SK-N-SH (cell line): ENCODE measurements around the gene WDR74. TPM values are rescaled to one million over a fixed set of nuclear protein-coding genes. Genes with fewer than 3 reads are reported as not detected.

ENCODE experiments used
- CTCF ChIA-PET: fragments of 300-600, 350-600 bp; formaldehyde crosslinking; extraction: SDS; loops from one replicate; lab custom pipeline; 2021; lab: Yijun Ruan, JAX
- POLR2A ChIA-PET: fragments of 350-600 bp; sonication (Branson Sonifier 250); formaldehyde crosslinking; extraction: SDS; loops from one replicate; lab custom pipeline; 2020; ENCODE audit warnings: antibody characterized with exemption, inconsistent platforms; lab: Yijun Ruan, JAX
- DNase-seq: peaks from one replicate; pipeline ENCODE4 v3.0.0; 2012
- H2AFZ ChIP-seq: fragments of 200-600 bp; sonication (generic); 2 replicates; pipeline ENCODE4 v1.8.1; 2016; ENCODE audit warnings: antibody characterized with exemption, mild to moderate bottlenecking, low read depth
- H3F3A ChIP-seq: fragments of 200-600 bp; sonication (generic); replicated peaks from 2 replicates; pipeline ENCODE3; 2016; ENCODE audit warnings: antibody characterized with exemption, mild to moderate bottlenecking; ENCODE audit not compliant: insufficient read depth
- H3K27ac ChIP-seq, 2 experiments: fragments of 200-500 bp in 1 of 2; fragments of 200-600 bp in 1 of 2; sonication (Bioruptor generic) in 1 of 2; sonication (generic), shearing (Covaris generic) in 1 of 2; 2 replicates each; pipeline versions ENCODE4 v1.5.1 to v1.6.1; 2014 to 2016; ENCODE audit warnings: low read depth in 2 of 2, inconsistent platforms in 1 of 2, low read length in 1 of 2, mild to moderate bottlenecking in 1 of 2, mixed read lengths in 1 of 2
- H3K27me3 ChIP-seq: fragments of 200-600 bp; sonication (generic), shearing (Covaris generic); 2 replicates; pipeline ENCODE4 v1.6.1; 2016; ENCODE audit warnings: mixed run types; ENCODE audit not compliant: insufficient read depth
- H3K36me3 ChIP-seq, 2 experiments: fragments of 200-500 bp in 1 of 2; fragments of 200-600 bp in 1 of 2; sonication (Bioruptor generic) in 1 of 2; sonication (generic) in 1 of 2; replicated peaks in 1 of 2; 2 replicates each; pipeline versions ENCODE3 to v1.5.1; 2014 to 2016; ENCODE audit warnings: low read length in 1 of 2, mild to moderate bottlenecking in 1 of 2; ENCODE audit not compliant: insufficient read depth in 2 of 2, control insufficient read depth in 1 of 2
- H3K4me1 ChIP-seq, 2 experiments: fragments of 200-500 bp in 1 of 2; fragments of 200-600 bp in 1 of 2; sonication (Bioruptor generic) in 1 of 2; sonication (generic), shearing (Covaris generic) in 1 of 2; 2 replicates each; pipeline versions ENCODE4 v1.5.1 to v1.6.1; 2014 to 2016; ENCODE audit warnings: low read depth in 1 of 2, low read length in 1 of 2, mixed run types in 1 of 2; ENCODE audit not compliant: insufficient read depth in 2 of 2, control insufficient read depth in 1 of 2
- H3K4me2 ChIP-seq: fragments of 200-600 bp; sonication (generic), shearing (Covaris generic); 2 replicates; pipeline ENCODE4 v1.6.1; 2017; ENCODE audit warnings: mixed run types
- H3K4me3 ChIP-seq, 2 experiments: fragments of 200-500 bp in 1 of 2; fragments of 200-600 bp in 1 of 2; sonication (Bioruptor generic) in 1 of 2; sonication (generic), shearing (Covaris generic) in 1 of 2; 2 replicates each; pipeline versions ENCODE4 v1.5.1 to v1.8.1; 2014 to 2016; ENCODE audit warnings: low read depth in 2 of 2, inconsistent platforms in 1 of 2, low read length in 1 of 2, mild to moderate bottlenecking in 1 of 2, mixed read lengths in 1 of 2, moderate library complexity in 1 of 2
- H3K79me2 ChIP-seq: fragments of 200-600 bp; sonication (generic); 2 replicates; pipeline ENCODE4 v1.8.1; 2017; ENCODE audit warnings: mild to moderate bottlenecking; ENCODE audit not compliant: insufficient read depth
- H3K9ac ChIP-seq: fragments of 200-600 bp; sonication (generic); 2 replicates; pipeline ENCODE4 v1.6.1; 2017; ENCODE audit warnings: mixed run types
- H3K9me2 ChIP-seq: fragments of 200-600 bp; sonication (generic); 2 replicates; pipeline ENCODE4 v1.6.1; 2017; ENCODE audit warnings: mixed run types
- H3K9me3 ChIP-seq: fragments of 200-600 bp; sonication (generic); 2 replicates; pipeline ENCODE4 v1.6.1; 2017; ENCODE audit warnings: mixed run types, mild to moderate bottlenecking, moderate library complexity
- H4K20me1 ChIP-seq: fragments of 200-600 bp; sonication (generic); 2 replicates; pipeline ENCODE4 v1.6.1; 2017; ENCODE audit warnings: mild to moderate bottlenecking, mixed run types; ENCODE audit not compliant: insufficient read depth
- CHD2 ChIP-seq: fragments of 150-350 bp; IDR thresholded peaks from 2 replicates; pipeline ENCODE4 v1.6.1; 2018; ENCODE audit warnings: low read length; ENCODE audit not compliant: partially characterized antibody
- EP300 ChIP-seq, 2 experiments: IDR thresholded peaks; 2 replicates each; pipeline versions ENCODE4 v1.4.0 to v1.6.1; 2012; ENCODE audit warnings: borderline replicate concordance in 1 of 2, low read depth in 1 of 2, low read length in 1 of 2
- EZH2phosphoT487 ChIP-seq: fragments of 200-600 bp; sonication (generic); IDR thresholded peaks from 2 replicates; pipeline ENCODE4 v1.6.1; 2017; ENCODE audit warnings: low read depth, mixed run types, mild to moderate bottlenecking, antibody characterized with exemption, moderate library complexity, borderline replicate concordance
- FOXM1 ChIP-seq: IDR thresholded peaks from 2 replicates; pipeline ENCODE4 v1.4.0; 2012; ENCODE audit warnings: low read depth, mild to moderate bottlenecking
- GABPA ChIP-seq: IDR thresholded peaks from 2 replicates; pipeline ENCODE4 v1.4.0; 2012; ENCODE audit warnings: low read depth, mild to moderate bottlenecking
- MEF2A ChIP-seq: IDR thresholded peaks from 2 replicates; pipeline ENCODE4 v1.4.0; 2012; ENCODE audit warnings: low read depth, borderline replicate concordance
- MXI1 ChIP-seq: IDR thresholded peaks from 2 replicates; pipeline ENCODE4 v1.6.1; 2012; ENCODE audit warnings: mild to moderate bottlenecking, low read depth, low read length, improper control_type of control experiment
- PBX3 ChIP-seq: IDR thresholded peaks from 2 replicates; pipeline ENCODE4; 2012
- RAD21 ChIP-seq: IDR thresholded peaks from 2 replicates; pipeline ENCODE4 v1.6.1; 2012; ENCODE audit warnings: mild to moderate bottlenecking, low read length
- RCOR1 ChIP-seq: fragments of 150-350 bp; IDR thresholded peaks from 2 replicates; pipeline ENCODE4 v1.6.1; 2017; ENCODE audit warnings: antibody characterized with exemption, low read length
- RFX5 ChIP-seq: IDR thresholded peaks from 2 replicates; pipeline ENCODE4 v1.6.1; 2012; ENCODE audit warnings: mild to moderate bottlenecking, improper control_type of control experiment, low read length
- RXRA ChIP-seq: IDR thresholded peaks from 2 replicates; pipeline ENCODE4 v1.4.0; 2012; ENCODE audit warnings: low read depth, mild to moderate bottlenecking, borderline replicate concordance
- TAF1 ChIP-seq: IDR thresholded peaks from 2 replicates; pipeline ENCODE4 v1.6.1; 2012; ENCODE audit warnings: low read depth, mild to moderate bottlenecking, low read length, moderate library complexity, borderline replicate concordance
- YY1 ChIP-seq: IDR thresholded peaks from 2 replicates; pipeline ENCODE4 v1.4.0; 2012; ENCODE audit warnings: low read depth, mild to moderate bottlenecking
- ZBTB33 ChIP-seq: IDR thresholded peaks from 2 replicates; pipeline ENCODE4 v1.4.0; 2012; ENCODE audit warnings: low read depth, borderline replicate concordance
- WGBS: methylation state at CpG from one replicate; pipeline ENCODE4 v1.1.6; 2017; ENCODE audit warnings: low lambda C conversion rate; 5-methylcytosine and 5-hydroxymethylcytosine counted together
- polyA plus RNA-seq, 3 experiments: library from polyadenylated mRNA; depleted of rRNA; stranded (reverse); fragments of >200 nt; gene quantifications; 2 replicates each; pipeline ENCODE4 v1.2.3, GENCODE V29; 2012
- TF ChIP-seq, protein P1 (sequence below): IDR thresholded peaks from 2 replicates; pipeline ENCODE4 v1.6.1; 2012; ENCODE audit warnings: mild to moderate bottlenecking, low read depth, low read length, moderate library complexity
- TF ChIP-seq, protein P2 (sequence below): IDR thresholded peaks from 2 replicates; pipeline ENCODE4 v1.4.0; 2012; ENCODE audit warnings: low read depth

Gene WDR74
- polyA plus RNA-seq, 1 of the 3 experiments (the other 2 are of a cell fraction) = 132 TPM

DNA sequence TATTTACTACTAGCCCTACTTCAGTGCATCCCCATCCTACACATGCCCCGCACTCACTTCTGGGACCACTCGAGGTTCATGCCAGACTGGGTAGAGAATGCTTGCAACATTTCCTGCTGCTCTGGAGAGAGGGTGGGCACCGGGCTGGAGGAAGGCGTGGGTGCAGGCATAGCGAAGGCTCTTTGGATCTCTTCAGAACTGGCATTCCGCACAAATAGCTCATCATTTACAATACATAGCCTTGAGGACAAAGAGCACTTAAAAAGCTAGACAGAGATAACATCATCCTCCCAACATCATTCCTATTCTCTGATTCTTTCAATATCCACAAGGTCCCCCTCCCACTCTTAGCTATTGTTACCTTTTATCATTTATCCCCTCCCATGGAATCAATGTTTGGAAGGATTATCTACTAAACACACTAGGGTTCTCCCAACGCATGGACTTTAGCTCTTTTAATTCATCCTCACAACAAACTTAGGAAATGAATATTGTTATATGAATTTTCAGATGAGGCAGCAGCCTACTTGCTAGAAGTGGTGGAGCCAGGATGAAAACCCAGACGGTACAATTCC is 45.1 kb downstream of the WDR74 start:
- ChIA-PET CTCF (interaction anchor here (0.7 to 4.4 kb wide), 4 partner anchors 8 to 113 kb away, joined by 3 to 25 read pairs (median 4); partner anchors contain the start of gene TMEM179B), POLR2A (interaction anchor here (0.9 to 1.5 kb wide), 2 partner anchors 9 to 61 kb away, joined by 3 to 5 read pairs; no protein-coding TSS in a partner anchor)
- 57% methylated on average over 8 of the region's 8 CpGs for WGBS
- peak overlapping the region in 1 of 2 experiments; percentile 26; a peak in 1 of 4 replicates for H3K27ac ChIP-seq
- no peaks in the 10 kb centered on the region for H3K9me3 ChIP-seq
- no peak overlapping the region for H3K4me3 ChIP-seq
- no peak overlapping the region for H2AFZ ChIP-seq
- H3F3A ChIP-seq = peaks cover 52% of the 10 kb centered on the region
- no peaks in the 10 kb centered on the region for H3K9me2 ChIP-seq
- TF ChIP-seq YY1 (no peak), EP300 (IDR thresholded peaks at IDR 0.05; ENCODE audit: borderline replicate concordance in 1 of 2, low read depth in 1 of 2, low read length in 1 of 2) (no peak), ZBTB33 (no peak), FOXM1 (no peak), MXI1 (no peak), GABPA (no peak), RXRA (no peak), RCOR1 (no peak)
- TF ChIP-seq, protein P1, sequence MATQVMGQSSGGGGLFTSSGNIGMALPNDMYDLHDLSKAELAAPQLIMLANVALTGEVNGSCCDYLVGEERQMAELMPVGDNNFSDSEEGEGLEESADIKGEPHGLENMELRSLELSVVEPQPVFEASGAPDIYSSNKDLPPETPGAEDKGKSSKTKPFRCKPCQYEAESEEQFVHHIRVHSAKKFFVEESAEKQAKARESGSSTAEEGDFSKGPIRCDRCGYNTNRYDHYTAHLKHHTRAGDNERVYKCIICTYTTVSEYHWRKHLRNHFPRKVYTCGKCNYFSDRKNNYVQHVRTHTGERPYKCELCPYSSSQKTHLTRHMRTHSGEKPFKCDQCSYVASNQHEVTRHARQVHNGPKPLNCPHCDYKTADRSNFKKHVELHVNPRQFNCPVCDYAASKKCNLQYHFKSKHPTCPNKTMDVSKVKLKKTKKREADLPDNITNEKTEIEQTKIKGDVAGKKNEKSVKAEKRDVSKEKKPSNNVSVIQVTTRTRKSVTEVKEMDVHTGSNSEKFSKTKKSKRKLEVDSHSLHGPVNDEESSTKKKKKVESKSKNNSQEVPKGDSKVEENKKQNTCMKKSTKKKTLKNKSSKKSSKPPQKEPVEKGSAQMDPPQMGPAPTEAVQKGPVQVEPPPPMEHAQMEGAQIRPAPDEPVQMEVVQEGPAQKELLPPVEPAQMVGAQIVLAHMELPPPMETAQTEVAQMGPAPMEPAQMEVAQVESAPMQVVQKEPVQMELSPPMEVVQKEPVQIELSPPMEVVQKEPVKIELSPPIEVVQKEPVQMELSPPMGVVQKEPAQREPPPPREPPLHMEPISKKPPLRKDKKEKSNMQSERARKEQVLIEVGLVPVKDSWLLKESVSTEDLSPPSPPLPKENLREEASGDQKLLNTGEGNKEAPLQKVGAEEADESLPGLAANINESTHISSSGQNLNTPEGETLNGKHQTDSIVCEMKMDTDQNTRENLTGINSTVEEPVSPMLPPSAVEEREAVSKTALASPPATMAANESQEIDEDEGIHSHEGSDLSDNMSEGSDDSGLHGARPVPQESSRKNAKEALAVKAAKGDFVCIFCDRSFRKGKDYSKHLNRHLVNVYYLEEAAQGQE = no peak
- DNase-seq = no peak
- H3K36me3 ChIP-seq = peaks cover 69 to 78% of the 10 kb centered on the region in 2 experiments
- H4K20me1 ChIP-seq = no peaks in the 10 kb centered on the region
- peaks cover 9 to 17% of the 10 kb centered on the region in 2 experiments; a peak in 3 of 4 replicates for H3K4me1 ChIP-seq
- H3K27me3 ChIP-seq = no peaks in the 10 kb centered on the region
- peaks cover 29% of the 10 kb centered on the region for H3K79me2 ChIP-seq
- H3K9ac ChIP-seq = no peak overlapping the region
- no peak overlapping the region for H3K4me2 ChIP-seq

DNA sequence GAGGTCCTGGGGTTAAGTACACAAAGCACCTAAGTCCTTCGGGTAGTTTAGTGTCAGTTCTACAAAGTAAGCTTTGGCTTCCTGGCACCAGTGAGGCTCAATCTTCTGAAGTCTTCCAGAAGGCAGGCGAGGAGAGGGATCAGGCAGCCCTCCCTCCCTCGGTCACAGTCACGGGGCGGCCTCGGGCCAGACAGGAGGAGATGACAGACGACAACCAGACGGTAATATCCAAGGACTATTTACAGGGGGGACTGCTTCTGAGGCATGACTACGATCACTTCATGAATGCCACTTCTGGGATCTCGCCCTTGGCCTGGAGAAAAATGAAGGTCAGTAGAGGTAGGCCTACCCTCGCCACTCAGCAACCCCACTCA is 47.2 kb downstream of the WDR74 start:
- POLR2A ChIA-PET = interaction anchor here (1.3 to 1.6 kb wide), 2 partner anchors 39 to 49 kb away, joined by 3 to 12 read pairs; partner anchors contain the start of gene ZBTB3
- peaks cover 65% of the 10 kb centered on the region for H3F3A ChIP-seq
- no peaks in the 10 kb centered on the region for H3K9me3 ChIP-seq
- TF ChIP-seq TAF1 = no peak
- no peak for TF ChIP-seq MEF2A
- TF ChIP-seq, protein P2, sequence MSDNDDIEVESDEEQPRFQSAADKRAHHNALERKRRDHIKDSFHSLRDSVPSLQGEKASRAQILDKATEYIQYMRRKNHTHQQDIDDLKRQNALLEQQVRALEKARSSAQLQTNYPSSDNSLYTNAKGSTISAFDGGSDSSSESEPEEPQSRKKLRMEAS = no peak
- no peak for TF ChIP-seq RAD21
- TF ChIP-seq PBX3 = no peak
- TF ChIP-seq RFX5 = 0 out of 2 replicates have a peak, but pooled peaks have one; percentile 17
- no peak for TF ChIP-seq EZH2phosphoT487
- TF ChIP-seq CHD2 = no peak
- peak; percentile 21; the same call in 1 of the 2 replicates for TF ChIP-seq MXI1
- peak overlapping the region; percentile 47 for H2AFZ ChIP-seq
- H3K9me2 ChIP-seq = no peaks in the 10 kb centered on the region
- H3K4me3 ChIP-seq = peak overlapping the region in 1 of 2 experiments; percentile 78; a peak in 3 of 4 replicates
- H3K27me3 ChIP-seq = no peaks in the 10 kb centered on the region
- H3K27ac ChIP-seq = peak overlapping the region; percentile 76 to 84
- 29% methylated on average over 6 of the region's 11 CpGs for WGBS
- H3K79me2 ChIP-seq = peaks cover 50% of the 10 kb centered on the region
- peak; percentile 62 for DNase-seq
- peak overlapping the region; percentile 98 for H3K4me2 ChIP-seq
- peak overlapping the region; percentile 82 for H3K9ac ChIP-seq
- no peaks in the 10 kb centered on the region for H4K20me1 ChIP-seq
- peaks cover 58 to 62% of the 10 kb centered on the region in 2 experiments for H3K36me3 ChIP-seq
- CTCF ChIA-PET = interaction anchor here (0.7 to 1.6 kb wide), 3 partner anchors 12 to 1460 kb away, joined by 3 to 5 read pairs (median 3); no protein-coding TSS in a partner anchor
- H3K4me1 ChIP-seq = peaks cover 9 to 24% of the 10 kb centered on the region in 2 experiments; a peak in 3 of 4 replicates
